Panc1 (cell line): ENCODE results near the gene BTLA.

ENCODE experiments used
- CTCF ChIP-seq: fragments of 450-650 bp; IDR thresholded peaks from 2 replicates; pipeline ENCODE4 v1.5.1; 2017; ENCODE audit warnings: mild to moderate bottlenecking
- POLR2AphosphoS5 ChIP-seq: IDR thresholded peaks from 2 replicates; pipeline ENCODE4 v1.6.1; 2012; ENCODE audit warnings: mild to moderate bottlenecking, low read depth, low read length, moderate library complexity
- REST ChIP-seq, 2 experiments: IDR thresholded peaks; 2 replicates each; pipeline ENCODE4 v1.6.1; 2011 to 2012; ENCODE audit warnings: low read depth in 2 of 2, control low read depth in 1 of 2, low read length in 1 of 2, mild to moderate bottlenecking in 1 of 2, moderate library complexity in 1 of 2; ENCODE audit not compliant: insufficient read depth in 1 of 2

- no peak for TF ChIP-seq CTCF
- TF ChIP-seq POLR2AphosphoS5, result no peak
- no peak for TF ChIP-seq REST (IDR thresholded peaks at IDR 0.05; ENCODE audit: insufficient read depth in 1 of 2, low read depth in 2 of 2, low read length in 1 of 2)
Measured at GRCh38 chr3:112425382-112425781, 73.9 kb downstream of the BTLA start.
